Measurements from ENCODE around the gene SYDE1.
"Not testable (repeated sequence)": the region's sequence is repeated elsewhere in the genome, so short reads cannot be mapped to it uniquely, and the experiment has no call there.

SYDE1 gene, protein sequence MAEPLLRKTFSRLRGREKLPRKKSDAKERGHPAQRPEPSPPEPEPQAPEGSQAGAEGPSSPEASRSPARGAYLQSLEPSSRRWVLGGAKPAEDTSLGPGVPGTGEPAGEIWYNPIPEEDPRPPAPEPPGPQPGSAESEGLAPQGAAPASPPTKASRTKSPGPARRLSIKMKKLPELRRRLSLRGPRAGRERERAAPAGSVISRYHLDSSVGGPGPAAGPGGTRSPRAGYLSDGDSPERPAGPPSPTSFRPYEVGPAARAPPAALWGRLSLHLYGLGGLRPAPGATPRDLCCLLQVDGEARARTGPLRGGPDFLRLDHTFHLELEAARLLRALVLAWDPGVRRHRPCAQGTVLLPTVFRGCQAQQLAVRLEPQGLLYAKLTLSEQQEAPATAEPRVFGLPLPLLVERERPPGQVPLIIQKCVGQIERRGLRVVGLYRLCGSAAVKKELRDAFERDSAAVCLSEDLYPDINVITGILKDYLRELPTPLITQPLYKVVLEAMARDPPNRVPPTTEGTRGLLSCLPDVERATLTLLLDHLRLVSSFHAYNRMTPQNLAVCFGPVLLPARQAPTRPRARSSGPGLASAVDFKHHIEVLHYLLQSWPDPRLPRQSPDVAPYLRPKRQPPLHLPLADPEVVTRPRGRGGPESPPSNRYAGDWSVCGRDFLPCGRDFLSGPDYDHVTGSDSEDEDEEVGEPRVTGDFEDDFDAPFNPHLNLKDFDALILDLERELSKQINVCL

DNA sequence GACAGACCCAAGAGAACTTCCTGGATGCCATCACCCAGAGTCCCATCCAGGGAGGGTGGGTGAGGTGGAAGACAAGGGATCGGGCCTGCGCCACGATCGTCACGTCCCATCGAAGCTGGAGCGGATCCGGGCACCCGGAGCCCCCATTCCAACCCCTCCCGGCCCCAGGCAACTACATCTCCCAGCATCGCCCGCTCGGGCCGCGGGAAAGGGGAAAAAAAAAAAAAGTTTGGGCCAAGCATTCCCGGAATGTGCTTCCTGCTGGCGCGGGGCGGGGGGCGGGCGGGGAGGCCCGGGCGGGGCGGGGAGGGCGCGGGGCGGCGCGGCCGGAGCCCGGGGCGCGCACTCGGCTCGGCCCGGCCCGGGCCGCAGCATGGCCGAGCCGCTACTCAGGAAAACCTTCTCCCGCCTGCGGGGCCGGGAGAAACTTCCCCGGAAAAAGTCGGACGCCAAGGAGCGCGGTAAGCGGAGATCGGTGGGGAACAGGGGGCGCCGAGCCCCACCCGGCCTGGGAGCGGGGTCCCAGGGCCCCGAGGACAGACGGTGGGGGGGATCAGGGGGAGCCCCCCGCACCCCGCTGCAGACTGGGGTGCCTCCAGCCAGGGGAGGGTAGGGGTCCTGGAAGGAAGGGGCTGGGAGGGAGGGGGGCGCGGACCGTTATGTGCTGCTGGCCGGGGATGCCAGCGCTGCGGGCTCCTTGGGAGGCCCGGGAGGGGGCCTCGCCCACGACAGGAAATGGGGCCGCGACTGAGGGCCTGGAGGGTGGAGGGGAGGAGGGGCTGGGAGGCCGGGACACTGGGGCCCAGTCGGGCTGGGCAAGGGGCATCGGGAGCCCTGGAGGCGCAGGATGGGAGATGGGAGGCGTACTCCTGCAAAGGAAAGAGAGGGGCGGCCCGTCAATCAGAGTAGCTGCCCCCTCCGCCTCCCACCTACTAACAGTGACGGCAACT is at the start of gene SYDE1:
Gene SYDE1, plus strand, starts transcription at position 341 of the 950 bp plus-strand sequence. Its CDS starts 33 bp downstream, at position 374.
- Histone ChIP-seq H3K36me3 (ENCODE audit: control insufficient read depth, insufficient read depth, low read length) (no peaks in the 10 kb centered on the region), H2AFZ (peak within 1 kb of the TSS; percentile 97), H3K9me3 (ENCODE audit: control insufficient read depth, low read length) (no peaks in the 10 kb centered on the region), H3K27ac (peak within 1 kb of the TSS; percentile 63), H3K79me2 (no peaks in the 10 kb centered on the region), H3K27me3 (ENCODE audit: control insufficient read depth, insufficient read depth, low read length) (no peaks in the 10 kb centered on the region), H3K9ac (no peak within 1 kb of the TSS), H3K4me1 (peaks cover 5% of the 10 kb centered on the region), H3K4me2 (ENCODE audit: low read length) (peak within 1 kb of the TSS; percentile 76), H3K4me3 (ENCODE audit: low read depth, low read length) (peak within 1 kb of the TSS; percentile 59)
- TF ChIP-seq, protein P1, sequence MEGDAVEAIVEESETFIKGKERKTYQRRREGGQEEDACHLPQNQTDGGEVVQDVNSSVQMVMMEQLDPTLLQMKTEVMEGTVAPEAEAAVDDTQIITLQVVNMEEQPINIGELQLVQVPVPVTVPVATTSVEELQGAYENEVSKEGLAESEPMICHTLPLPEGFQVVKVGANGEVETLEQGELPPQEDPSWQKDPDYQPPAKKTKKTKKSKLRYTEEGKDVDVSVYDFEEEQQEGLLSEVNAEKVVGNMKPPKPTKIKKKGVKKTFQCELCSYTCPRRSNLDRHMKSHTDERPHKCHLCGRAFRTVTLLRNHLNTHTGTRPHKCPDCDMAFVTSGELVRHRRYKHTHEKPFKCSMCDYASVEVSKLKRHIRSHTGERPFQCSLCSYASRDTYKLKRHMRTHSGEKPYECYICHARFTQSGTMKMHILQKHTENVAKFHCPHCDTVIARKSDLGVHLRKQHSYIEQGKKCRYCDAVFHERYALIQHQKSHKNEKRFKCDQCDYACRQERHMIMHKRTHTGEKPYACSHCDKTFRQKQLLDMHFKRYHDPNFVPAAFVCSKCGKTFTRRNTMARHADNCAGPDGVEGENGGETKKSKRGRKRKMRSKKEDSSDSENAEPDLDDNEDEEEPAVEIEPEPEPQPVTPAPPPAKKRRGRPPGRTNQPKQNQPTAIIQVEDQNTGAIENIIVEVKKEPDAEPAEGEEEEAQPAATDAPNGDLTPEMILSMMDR (IDR thresholded peaks at IDR 0.05) = no peak

DNA sequence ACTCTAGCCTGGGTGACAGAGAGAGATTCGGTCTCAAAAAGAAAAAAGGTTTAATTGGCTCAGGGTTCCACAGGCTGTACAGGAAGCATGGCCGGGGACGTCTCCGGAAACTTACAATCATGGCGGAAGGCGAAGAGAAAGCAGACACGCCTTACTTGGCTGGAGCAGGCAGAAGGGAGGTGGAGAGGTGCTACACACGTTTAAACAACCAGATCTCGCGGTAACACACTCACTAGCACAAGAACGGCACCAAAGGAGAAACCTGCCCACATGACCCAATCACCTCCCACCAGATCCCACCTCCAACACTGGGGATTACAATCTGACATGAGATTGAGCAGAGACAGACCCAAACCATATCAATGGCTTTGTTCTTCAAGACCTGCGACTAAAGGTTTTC is 45.2 kb upstream of the SYDE1 start:
- H3K4me3 ChIP-seq (ENCODE audit: low read depth, low read length) = no peak overlapping the region
- no peak overlapping the region for H3K9ac ChIP-seq
- H3K79me2 ChIP-seq = no peaks in the 10 kb centered on the region
- H3K27ac ChIP-seq = no peak overlapping the region
- peaks cover 4% of the 10 kb centered on the region for H3K4me1 ChIP-seq
- TF ChIP-seq, protein P1 (IDR thresholded peaks at IDR 0.05) = no peak
- no peaks in the 10 kb centered on the region for H3K27me3 ChIP-seq (ENCODE audit: control insufficient read depth, insufficient read depth, low read length)
- no peaks in the 10 kb centered on the region for H3K36me3 ChIP-seq (ENCODE audit: control insufficient read depth, insufficient read depth, low read length)
- peak overlapping the region; percentile 3 for H2AFZ ChIP-seq
- no peaks in the 10 kb centered on the region for H3K9me3 ChIP-seq (ENCODE audit: control insufficient read depth, low read length)
- no peak overlapping the region for H3K4me2 ChIP-seq (ENCODE audit: low read length)

DNA sequence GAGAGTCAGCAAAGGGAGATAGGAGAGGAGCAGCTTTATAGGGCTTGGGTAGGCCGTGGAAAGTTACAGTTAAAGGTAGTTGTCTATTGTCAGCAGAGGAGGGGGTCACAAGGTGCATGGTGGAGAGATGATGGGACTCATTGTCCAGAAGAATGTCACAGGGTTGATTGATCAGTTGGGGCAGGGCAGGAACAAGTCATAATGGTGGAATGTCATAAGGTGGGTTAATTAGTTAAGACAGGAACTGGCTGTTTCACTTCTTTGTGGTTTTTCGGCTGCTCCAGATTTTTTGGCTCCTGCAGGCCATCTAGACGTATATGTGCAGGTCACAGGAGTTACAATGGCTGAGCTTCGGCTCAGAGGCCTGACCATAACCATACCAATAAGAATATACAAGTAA is 36.8 kb upstream of the SYDE1 start:
- H3K4me1 ChIP-seq; H3K4me2 ChIP-seq (ENCODE audit: low read length); H3K27me3 ChIP-seq (ENCODE audit: control insufficient read depth, insufficient read depth, low read length); H2AFZ ChIP-seq; H3K36me3 ChIP-seq (ENCODE audit: control insufficient read depth, insufficient read depth, low read length); H3K79me2 ChIP-seq; H3K4me3 ChIP-seq (ENCODE audit: low read depth, low read length); H3K9ac ChIP-seq; H3K27ac ChIP-seq; H3K9me3 ChIP-seq (ENCODE audit: control insufficient read depth, low read length): not testable (repeated sequence)

DNA sequence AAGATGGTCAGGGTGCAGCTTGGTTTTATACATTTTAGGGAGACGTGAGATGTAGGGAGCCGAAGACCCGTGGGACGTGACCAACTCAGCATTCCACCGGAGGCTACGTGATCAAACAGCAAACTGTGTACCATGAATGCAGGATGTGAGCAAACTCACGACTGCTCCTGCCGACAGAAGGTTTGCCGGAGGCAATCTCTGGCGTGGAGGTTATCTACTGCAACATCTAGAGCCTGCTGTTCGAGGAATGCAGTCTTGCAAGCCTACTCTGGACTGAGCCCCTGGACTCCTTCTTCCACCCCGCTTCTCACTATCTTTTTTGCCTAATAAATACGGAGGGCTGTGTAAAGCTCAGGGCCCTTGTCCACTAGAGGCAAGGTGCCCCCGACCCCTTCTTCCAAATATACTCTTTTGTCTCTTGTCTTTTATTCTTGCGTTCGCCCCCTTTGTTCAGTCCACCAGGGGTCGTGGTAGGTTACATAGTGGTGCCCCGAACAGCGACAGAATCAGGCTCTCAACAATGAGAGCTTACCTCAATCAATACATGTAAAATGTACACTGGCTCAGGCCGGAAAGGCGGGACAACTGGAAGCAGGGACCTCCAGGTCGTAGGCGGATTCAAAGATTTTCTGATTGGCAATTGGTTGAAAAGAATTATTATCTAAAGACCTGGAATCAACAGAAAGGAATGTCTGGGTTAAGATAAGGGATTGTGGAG is 34.1 kb upstream of the SYDE1 start:
- H3K27ac ChIP-seq = peak overlapping the region; percentile 61
- H3K4me2 ChIP-seq (ENCODE audit: low read length) = no peak overlapping the region
- H3K27me3 ChIP-seq (ENCODE audit: control insufficient read depth, insufficient read depth, low read length) = no peaks in the 10 kb centered on the region
- H3K9ac ChIP-seq = no peak overlapping the region
- no peaks in the 10 kb centered on the region for H3K9me3 ChIP-seq (ENCODE audit: control insufficient read depth, low read length)
- TF ChIP-seq, protein P1 (IDR thresholded peaks at IDR 0.05) = peak; percentile 32
- H3K36me3 ChIP-seq (ENCODE audit: control insufficient read depth, insufficient read depth, low read length) = no peaks in the 10 kb centered on the region
- H3K4me1 ChIP-seq = peaks cover 5% of the 10 kb centered on the region
- peak overlapping the region; percentile 67 for H2AFZ ChIP-seq
- H3K79me2 ChIP-seq = no peaks in the 10 kb centered on the region
- H3K4me3 ChIP-seq (ENCODE audit: low read depth, low read length) = no peak overlapping the region

All from parathyroid adenoma (tissue), 2 donors.